GM19240 (cell line): ENCODE data around the gene NPAS3.

ENCODE experiments used
- DNase-seq: peaks from one replicate; pipeline ENCODE4 v3.0.0; 2011; ENCODE audit warnings: low spot score; ENCODE audit not compliant: insufficient read length

Gene NPAS3

GRCh38 chr14:33661101-33661500, 722.4 kb downstream of the NPAS3 start:
- no peak for DNase-seq

- DNase-seq, result no peak
Measured at GRCh38 chr14:33668066-33668465, 729.4 kb downstream of the NPAS3 start.

- DNase-seq, result no peak
Measured at GRCh38 chr14:33669111-33669510, 730.4 kb downstream of the NPAS3 start.

GRCh38 chr14:33670235-33670634, 731.6 kb downstream of the NPAS3 start:
- no peak for DNase-seq

- no peak for DNase-seq
Measured at GRCh38 chr14:33671556-33671955, 732.9 kb downstream of the NPAS3 start.

GRCh38 chr14:33674927-33675326, 736.2 kb downstream of the NPAS3 start:
- no peak for DNase-seq

GRCh38 chr14:33675415-33676130, 736.9 kb downstream of the NPAS3 start:
- DNase-seq, result no peak

- DNase-seq, result no peak
Measured at GRCh38 chr14:33676135-33676566, 737.5 kb downstream of the NPAS3 start.

- DNase-seq, result no peak
Measured at GRCh38 chr14:33676891-33677290, 738.2 kb downstream of the NPAS3 start.

GRCh38 chr14:33678005-33678404, 739.3 kb downstream of the NPAS3 start:
- no peak for DNase-seq

- no peak for DNase-seq
Measured at GRCh38 chr14:33679025-33679424, 740.3 kb downstream of the NPAS3 start.

- DNase-seq, result no peak
Measured at GRCh38 chr14:33679461-33680225, 741.0 kb downstream of the NPAS3 start.

GRCh38 chr14:33680873-33681272, 742.2 kb downstream of the NPAS3 start:
- DNase-seq, result no peak

- no peak for DNase-seq
Measured at GRCh38 chr14:33682760-33683159, 744.1 kb downstream of the NPAS3 start.

GRCh38 chr14:33685026-33685425, 746.3 kb downstream of the NPAS3 start:
- no peak for DNase-seq

- no peak for DNase-seq
Measured at GRCh38 chr14:33685698-33686097, 747.0 kb downstream of the NPAS3 start.

GRCh38 chr14:33686218-33686617, 747.5 kb downstream of the NPAS3 start:
- no peak for DNase-seq

- DNase-seq, result no peak
Measured at GRCh38 chr14:33686856-33687255, 748.2 kb downstream of the NPAS3 start.

- DNase-seq, result no peak
Measured at GRCh38 chr14:33689680-33690079, 751.0 kb downstream of the NPAS3 start.

GRCh38 chr14:33691907-33692306, 753.2 kb downstream of the NPAS3 start:
- no peak for DNase-seq

GRCh38 chr14:33692762-33693161, 754.1 kb downstream of the NPAS3 start:
- DNase-seq, result no peak

- no peak for DNase-seq
Measured at GRCh38 chr14:33693237-33693636, 754.6 kb downstream of the NPAS3 start.

- DNase-seq, result no peak
Measured at GRCh38 chr14:33696165-33696564, 757.5 kb downstream of the NPAS3 start.
